ENCODE data around the gene AATK. TPM values are rescaled to one million over a fixed set of nuclear protein-coding genes. Genes with fewer than 3 reads are reported as not detected.

The AATK gene
- total and polyA plus RNA-seq, 2 of the 13 experiments (the other 11 are each of a cell fraction or from before 2014, with no cell fraction given), result 2.9 to 8.4 TPM

DNA sequence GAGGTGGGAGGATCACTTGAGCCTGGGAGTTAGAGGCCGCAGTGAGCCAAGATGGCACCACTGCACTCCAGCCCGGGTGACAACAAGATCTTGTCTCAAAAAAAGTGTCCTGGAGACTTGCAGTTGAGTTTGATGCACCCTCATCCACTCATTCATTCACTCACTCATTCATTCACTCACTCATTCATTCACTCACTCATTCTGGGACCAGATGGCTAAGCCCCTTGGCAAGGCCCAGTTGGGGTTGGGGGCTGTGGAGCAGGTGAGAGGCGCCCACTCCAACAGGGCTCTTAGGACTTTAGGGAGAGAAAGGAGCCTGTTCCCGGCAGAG, 1.1 kb upstream of the AATK start (continued):
- TF ChIP-seq, protein P1, sequence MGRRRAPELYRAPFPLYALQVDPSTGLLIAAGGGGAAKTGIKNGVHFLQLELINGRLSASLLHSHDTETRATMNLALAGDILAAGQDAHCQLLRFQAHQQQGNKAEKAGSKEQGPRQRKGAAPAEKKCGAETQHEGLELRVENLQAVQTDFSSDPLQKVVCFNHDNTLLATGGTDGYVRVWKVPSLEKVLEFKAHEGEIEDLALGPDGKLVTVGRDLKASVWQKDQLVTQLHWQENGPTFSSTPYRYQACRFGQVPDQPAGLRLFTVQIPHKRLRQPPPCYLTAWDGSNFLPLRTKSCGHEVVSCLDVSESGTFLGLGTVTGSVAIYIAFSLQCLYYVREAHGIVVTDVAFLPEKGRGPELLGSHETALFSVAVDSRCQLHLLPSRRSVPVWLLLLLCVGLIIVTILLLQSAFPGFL (CRISPR knock-in tag; IDR thresholded peaks at IDR 0.05), result no peak

DNA sequence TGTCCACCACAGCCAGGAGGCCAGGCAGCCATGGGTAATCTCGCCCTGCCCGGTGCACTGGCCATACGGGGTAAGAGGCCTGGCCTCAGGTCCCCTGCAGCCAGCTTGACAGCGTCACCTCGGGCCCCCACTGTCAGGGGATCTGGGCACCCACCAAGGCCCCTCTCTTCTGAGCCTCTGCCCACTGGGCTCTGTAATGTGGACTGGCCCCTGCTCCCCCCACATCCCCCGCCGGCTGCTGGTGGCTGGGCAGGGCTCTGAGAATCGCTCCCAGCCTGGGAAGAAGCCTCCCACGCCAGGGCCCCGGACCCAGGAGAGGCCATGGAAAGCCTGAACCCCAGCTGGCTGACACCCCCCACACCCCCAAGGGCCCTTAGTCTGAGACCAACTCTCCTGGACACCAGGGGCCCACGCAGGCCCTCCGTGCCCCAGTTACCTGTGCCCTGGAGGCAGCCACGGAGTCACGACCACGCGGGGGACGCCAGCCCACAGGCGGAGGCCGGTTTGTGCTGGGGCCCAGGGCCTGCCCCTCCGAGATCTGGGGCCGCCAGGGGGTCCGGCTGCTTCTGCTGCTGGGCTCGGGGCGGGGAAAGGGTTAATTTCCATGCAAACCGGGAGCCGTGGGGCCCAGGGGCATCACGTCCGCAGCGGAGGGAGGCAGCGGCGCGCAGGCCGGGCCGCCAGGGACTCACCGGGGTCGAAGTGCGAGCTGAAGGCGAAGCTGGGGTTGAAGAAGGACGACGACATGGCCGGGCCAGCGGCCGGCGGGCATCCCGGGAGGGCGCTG, 582 bp downstream of the AATK start, which contains the start of gene PVALEF:
PVALEF (plus strand) TSS at position 262 of the 787 bp plus-strand sequence. CDS start 15,720 bp downstream, outside the sequence.
- H3K9ac ChIP-seq (ENCODE audit: insufficient read depth, low read depth, low read length), result peak within 1 kb of the TSS; percentile 86
- peak within 1 kb of the TSS; percentile 84 to 95 (median 95) for H3K4me3 ChIP-seq (replicated peaks in 1 of 3; ENCODE audit: insufficient read depth in 1 of 3, low read depth in 2 of 3, low read length in 3 of 3)
- ChIA-PET CTCF (ENCODE audit: low intra/inter-chr PET ratio, low total read pairs) (no interaction called here), POLR2A (interaction anchor here (1.0 to 2.0 kb wide), 8 partner anchors 13 to 74 kb away, joined by 3 to 7 read pairs (median 4); partner anchors contain the start of genes CEP131, NDUFAF8 and TEPSIN)
- no TSS peak for BruUV-seq (replicated peaks)
- H3K4me1 ChIP-seq (ENCODE audit: insufficient read depth, low read length), result peaks cover 39% of the 10 kb centered on the region
- no peaks in the 10 kb centered on the region for H3K79me2 ChIP-seq (ENCODE audit: insufficient read depth, low read length)
- peak within 1 kb of the TSS; percentile 86 for H3K4me2 ChIP-seq (ENCODE audit: low read depth, low read length)
- no peaks in the 10 kb centered on the region for H3K9me3 ChIP-seq (ENCODE audit: low read length)
- peak; percentile 76 for ATAC-seq
- no peak within 1 kb of the TSS for H2AFZ ChIP-seq (ENCODE audit: low read length)
- WGBS (ENCODE audit: low lambda C conversion rate), result under 1% methylated on average over 30 of the region's 46 CpGs
- in situ Hi-C loops (cut with HindIII; ENCODE audit: extremely low pct_ligation_motif_present, low pct_unique_long_range_greater_than_20kb) (no loop called here), intact Hi-C loops (cut with micrococcal nuclease; ENCODE audit: unreplicated experiment) (no loop called here)
- peak within 1 kb of the TSS; percentile 78 for H3K27ac ChIP-seq (ENCODE audit: extremely low read length, insufficient read depth, low read length)
- H4K20me1 ChIP-seq (ENCODE audit: insufficient read depth, low read length), result no peaks in the 10 kb centered on the region
- no peak for FAIRE-seq
- peak; percentile 48 for DNase-seq (ENCODE audit: low spot score)
- H3K27me3 ChIP-seq (ENCODE audit: control insufficient read depth in 1 of 2, insufficient read depth in 2 of 2, low read length in 2 of 2), result no peaks in the 10 kb centered on the region
- no peaks in the 10 kb centered on the region for H3K36me3 ChIP-seq (replicated peaks in 1 of 2; ENCODE audit: control insufficient read depth in 1 of 2, insufficient read depth in 2 of 2, low read length in 2 of 2)
- TF ChIP-seq, protein P2, sequence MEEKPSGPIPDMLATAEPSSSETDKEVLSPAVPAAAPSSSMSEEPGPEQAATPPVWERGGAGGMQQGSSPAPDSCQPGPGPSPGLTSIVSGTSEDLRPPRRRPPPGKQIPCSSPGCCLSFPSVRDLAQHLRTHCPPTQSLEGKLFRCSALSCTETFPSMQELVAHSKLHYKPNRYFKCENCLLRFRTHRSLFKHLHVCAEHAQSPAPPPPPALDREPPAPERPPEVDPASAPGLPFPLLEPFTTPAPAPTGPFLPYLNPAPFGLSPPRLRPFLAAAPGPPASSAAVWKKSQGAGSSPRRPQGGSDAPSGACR (CRISPR knock-in tag; IDR thresholded peaks at IDR 0.05), result no peak; the same call in none of the 2 replicates
- no peak for TF ChIP-seq SETDB1 (CRISPR knock-in tag; IDR thresholded peaks at IDR 0.05; ENCODE audit: borderline replicate concordance)
- TF ChIP-seq, protein P3, sequence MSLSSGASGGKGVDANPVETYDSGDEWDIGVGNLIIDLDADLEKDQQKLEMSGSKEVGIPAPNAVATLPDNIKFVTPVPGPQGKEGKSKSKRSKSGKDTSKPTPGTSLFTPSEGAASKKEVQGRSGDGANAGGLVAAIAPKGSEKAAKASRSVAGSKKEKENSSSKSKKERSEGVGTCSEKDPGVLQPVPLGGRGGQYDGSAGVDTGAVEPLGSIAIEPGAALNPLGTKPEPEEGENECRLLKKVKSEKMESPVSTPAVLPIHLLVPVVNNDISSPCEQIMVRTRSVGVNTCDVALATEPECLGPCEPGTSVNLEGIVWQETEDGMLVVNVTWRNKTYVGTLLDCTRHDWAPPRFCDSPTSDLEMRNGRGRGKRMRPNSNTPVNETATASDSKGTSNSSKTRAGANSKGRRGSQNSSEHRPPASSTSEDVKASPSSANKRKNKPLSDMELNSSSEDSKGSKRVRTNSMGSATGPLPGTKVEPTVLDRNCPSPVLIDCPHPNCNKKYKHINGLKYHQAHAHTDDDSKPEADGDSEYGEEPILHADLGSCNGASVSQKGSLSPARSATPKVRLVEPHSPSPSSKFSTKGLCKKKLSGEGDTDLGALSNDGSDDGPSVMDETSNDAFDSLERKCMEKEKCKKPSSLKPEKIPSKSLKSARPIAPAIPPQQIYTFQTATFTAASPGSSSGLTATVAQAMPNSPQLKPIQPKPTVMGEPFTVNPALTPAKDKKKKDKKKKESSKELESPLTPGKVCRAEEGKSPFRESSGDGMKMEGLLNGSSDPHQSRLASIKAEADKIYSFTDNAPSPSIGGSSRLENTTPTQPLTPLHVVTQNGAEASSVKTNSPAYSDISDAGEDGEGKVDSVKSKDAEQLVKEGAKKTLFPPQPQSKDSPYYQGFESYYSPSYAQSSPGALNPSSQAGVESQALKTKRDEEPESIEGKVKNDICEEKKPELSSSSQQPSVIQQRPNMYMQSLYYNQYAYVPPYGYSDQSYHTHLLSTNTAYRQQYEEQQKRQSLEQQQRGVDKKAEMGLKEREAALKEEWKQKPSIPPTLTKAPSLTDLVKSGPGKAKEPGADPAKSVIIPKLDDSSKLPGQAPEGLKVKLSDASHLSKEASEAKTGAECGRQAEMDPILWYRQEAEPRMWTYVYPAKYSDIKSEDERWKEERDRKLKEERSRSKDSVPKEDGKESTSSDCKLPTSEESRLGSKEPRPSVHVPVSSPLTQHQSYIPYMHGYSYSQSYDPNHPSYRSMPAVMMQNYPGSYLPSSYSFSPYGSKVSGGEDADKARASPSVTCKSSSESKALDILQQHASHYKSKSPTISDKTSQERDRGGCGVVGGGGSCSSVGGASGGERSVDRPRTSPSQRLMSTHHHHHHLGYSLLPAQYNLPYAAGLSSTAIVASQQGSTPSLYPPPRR (CRISPR knock-in tag; IDR thresholded peaks at IDR 0.05; ENCODE audit: borderline replicate concordance), result no peak; the same call in 1 of the 2 replicates
- no peak for TF ChIP-seq SMAD9 (CRISPR knock-in tag; IDR thresholded peaks at IDR 0.05)
- TF ChIP-seq TAF1 (CRISPR knock-in tag; IDR thresholded peaks at IDR 0.05), result peak; percentile 52; the same call in 1 of the 2 replicates
- TF ChIP-seq SP5 (CRISPR knock-in tag; IDR thresholded peaks at IDR 0.05; ENCODE audit: borderline replicate concordance, low read depth), result 0 out of 2 replicates have a peak, but pooled peaks have one; percentile 16
- TF ChIP-seq, protein P4, sequence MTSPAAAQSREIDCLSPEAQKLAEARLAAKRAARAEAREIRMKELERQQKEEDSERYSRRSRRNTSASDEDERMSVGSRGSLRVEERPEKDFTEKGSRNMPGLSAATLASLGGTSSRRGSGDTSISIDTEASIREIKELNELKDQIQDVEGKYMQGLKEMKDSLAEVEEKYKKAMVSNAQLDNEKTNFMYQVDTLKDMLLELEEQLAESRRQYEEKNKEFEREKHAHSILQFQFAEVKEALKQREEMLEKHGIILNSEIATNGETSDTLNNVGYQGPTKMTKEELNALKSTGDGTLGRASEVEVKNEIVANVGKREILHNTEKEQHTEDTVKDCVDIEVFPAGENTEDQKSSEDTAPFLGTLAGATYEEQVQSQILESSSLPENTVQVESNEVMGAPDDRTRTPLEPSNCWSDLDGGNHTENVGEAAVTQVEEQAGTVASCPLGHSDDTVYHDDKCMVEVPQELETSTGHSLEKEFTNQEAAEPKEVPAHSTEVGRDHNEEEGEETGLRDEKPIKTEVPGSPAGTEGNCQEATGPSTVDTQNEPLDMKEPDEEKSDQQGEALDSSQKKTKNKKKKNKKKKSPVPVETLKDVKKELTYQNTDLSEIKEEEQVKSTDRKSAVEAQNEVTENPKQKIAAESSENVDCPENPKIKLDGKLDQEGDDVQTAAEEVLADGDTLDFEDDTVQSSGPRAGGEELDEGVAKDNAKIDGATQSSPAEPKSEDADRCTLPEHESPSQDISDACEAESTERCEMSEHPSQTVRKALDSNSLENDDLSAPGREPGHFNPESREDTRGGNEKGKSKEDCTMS (CRISPR knock-in tag; conservative IDR thresholded peaks at IDR 0.05), result no peak; the same call in 1 of the 2 replicates
- TF ChIP-seq ZNF619 (CRISPR knock-in tag; IDR thresholded peaks at IDR 0.05), result peak; percentile 93; the same call in 1 of the 2 replicates
- peak; percentile 65 for TF ChIP-seq POLR2AphosphoS5 (IDR thresholded peaks at IDR 0.05; ENCODE audit: low read depth, low read length)
- no peak for TF ChIP-seq CBX1 (IDR thresholded peaks at IDR 0.05; ENCODE audit: low read depth)
- no peak for TF ChIP-seq CHD2 (IDR thresholded peaks at IDR 0.05; ENCODE audit: low read depth, low read length)
- TF ChIP-seq NFE2L2 (IDR thresholded peaks at IDR 0.05; ENCODE audit: low read length), result no peak

Measured in HepG2 (cell line).